GM18870 (cell line): Measurements from ENCODE around the gene PARS2.
A peak's percentile ranks its signal among the peaks of the same experiment; 100 is the strongest.

Experiments used
- ATAC-seq: cut with Tn5 transposase; IDR thresholded peaks from one replicate; pipeline ENCODE4 v1.9.1; 2021; ENCODE audit warnings: moderate library complexity; ENCODE audit not compliant: unreplicated experiment

PARS2 gene

GRCh38 chr1:54800041-54800898, 35.9 kb upstream of the PARS2 start:
- no peak for ATAC-seq

GRCh38 chr1:54798769-54799641, 34.7 kb upstream of the PARS2 start:
- ATAC-seq: peak; percentile 48

- ATAC-seq: no peak
These were observed 33.9 kb upstream of the PARS2 start for GRCh38 chr1:54798206-54798605.

GRCh38 chr1:54796902-54797301, 32.6 kb upstream of the PARS2 start:
- no peak for ATAC-seq

- no peak for ATAC-seq
These were observed 31.6 kb upstream of the PARS2 start for GRCh38 chr1:54795841-54796468.

GRCh38 chr1:54795356-54795665, 31.0 kb upstream of the PARS2 start:
- ATAC-seq: no peak

- no peak for ATAC-seq
These were observed 30.4 kb upstream of the PARS2 start for GRCh38 chr1:54794451-54795355.

GRCh38 chr1:54792686-54793282, 28.5 kb upstream of the PARS2 start:
- ATAC-seq: no peak

GRCh38 chr1:54791880-54792522, 27.7 kb upstream of the PARS2 start:
- no peak for ATAC-seq

GRCh38 chr1:54788459-54788858, 24.1 kb upstream of the PARS2 start:
- no peak for ATAC-seq

- no peak for ATAC-seq
These were observed 23.3 kb upstream of the PARS2 start for GRCh38 chr1:54787604-54788003.

GRCh38 chr1:54786778-54787177, 22.5 kb upstream of the PARS2 start:
- no peak for ATAC-seq

- ATAC-seq: no peak
These were observed 19.7 kb upstream of the PARS2 start for GRCh38 chr1:54784066-54784465.

- ATAC-seq: no peak
These were observed 18.3 kb upstream of the PARS2 start for GRCh38 chr1:54782588-54782987.

GRCh38 chr1:54782156-54782555, 17.8 kb upstream of the PARS2 start:
- ATAC-seq: no peak

GRCh38 chr1:54781023-54781723, 16.9 kb upstream of the PARS2 start:
- ATAC-seq: no peak

- ATAC-seq: no peak
These were observed 13.1 kb upstream of the PARS2 start for GRCh38 chr1:54777431-54777830.

GRCh38 chr1:54777011-54777410, 12.7 kb upstream of the PARS2 start:
- no peak for ATAC-seq
